Stimulated activated CD4-positive, alpha-beta T cell treated with anti-CD3 and anti-CD28 coated beads, Interleukin-4, amount 100 ng/mL, for 24 hours (primary cell): ENCODE data around the gene CDKL1.
A peak's percentile ranks its signal among the peaks of the same experiment; 100 is the strongest.

Experiments
- DNase-seq: peaks from one replicate; pipeline ENCODE4 v3.0.0-alpha.2; 2020

Gene CDKL1

GRCh38 chr14:50354527-50354926 lies 42.2 kb downstream of the CDKL1 start:
- no peak for DNase-seq

- no peak for DNase-seq
Measured at GRCh38 chr14:50353126-50353525, 43.6 kb downstream of the CDKL1 start.

- DNase-seq: no peak
Measured at GRCh38 chr14:50352584-50352983, 44.1 kb downstream of the CDKL1 start.

DNA sequence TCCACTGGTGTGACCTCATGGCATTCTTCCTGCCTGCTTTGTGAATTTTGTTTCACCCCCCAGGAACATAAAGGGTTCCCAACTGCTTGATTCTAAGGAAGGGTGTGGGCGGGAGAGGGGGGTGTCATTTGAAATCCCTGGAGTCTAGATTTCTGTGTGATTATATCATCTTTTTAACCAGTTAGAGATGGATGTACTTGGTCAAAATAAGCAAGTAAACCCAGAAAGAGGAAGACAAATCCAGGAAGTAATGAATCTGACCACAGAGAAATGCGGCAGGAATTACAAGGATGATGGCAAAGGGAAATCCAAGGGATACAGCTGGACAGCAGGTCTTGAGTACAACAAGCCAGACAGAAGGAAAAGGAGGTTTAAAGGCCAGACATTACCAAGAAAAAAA lies 45.7 kb downstream of the CDKL1 start:
- DNase-seq: no peak

GRCh38 chr14:50348933-50349332 lies 47.7 kb downstream of the CDKL1 start:
- no peak for DNase-seq

GRCh38 chr14:50347521-50347920 lies 49.2 kb downstream of the CDKL1 start:
- no peak for DNase-seq

DNA sequence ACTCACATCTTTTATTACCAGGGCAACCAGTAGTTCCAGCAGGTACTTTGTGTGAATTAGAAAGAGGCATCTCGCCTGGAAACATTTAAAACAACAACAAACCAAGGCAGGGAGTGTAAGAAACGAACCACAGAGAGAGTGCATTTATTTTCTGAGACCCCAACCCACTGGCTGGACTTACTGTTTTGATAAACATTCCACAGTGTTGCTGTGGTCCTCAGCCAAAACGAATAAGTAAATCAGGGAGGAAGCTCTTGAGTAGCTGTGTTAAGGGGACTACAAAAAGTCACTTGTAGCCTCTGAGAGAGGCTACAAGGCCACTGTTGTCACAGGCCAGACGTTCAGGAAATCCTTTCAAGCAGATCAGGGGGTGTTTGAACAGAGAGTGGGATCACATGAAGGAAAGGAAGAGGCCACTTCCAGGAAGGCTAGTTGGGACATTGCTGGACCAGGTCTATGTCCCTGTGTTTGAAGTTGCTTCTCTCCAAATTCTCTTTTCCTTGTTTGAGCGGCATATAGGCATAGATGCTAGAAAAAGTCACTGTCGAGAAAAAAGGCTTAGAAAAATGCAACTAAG lies 50.7 kb downstream of the CDKL1 start:
- DNase-seq: no peak

- no peak for DNase-seq
Measured at GRCh38 chr14:50344876-50345563, 51.7 kb downstream of the CDKL1 start.

DNA sequence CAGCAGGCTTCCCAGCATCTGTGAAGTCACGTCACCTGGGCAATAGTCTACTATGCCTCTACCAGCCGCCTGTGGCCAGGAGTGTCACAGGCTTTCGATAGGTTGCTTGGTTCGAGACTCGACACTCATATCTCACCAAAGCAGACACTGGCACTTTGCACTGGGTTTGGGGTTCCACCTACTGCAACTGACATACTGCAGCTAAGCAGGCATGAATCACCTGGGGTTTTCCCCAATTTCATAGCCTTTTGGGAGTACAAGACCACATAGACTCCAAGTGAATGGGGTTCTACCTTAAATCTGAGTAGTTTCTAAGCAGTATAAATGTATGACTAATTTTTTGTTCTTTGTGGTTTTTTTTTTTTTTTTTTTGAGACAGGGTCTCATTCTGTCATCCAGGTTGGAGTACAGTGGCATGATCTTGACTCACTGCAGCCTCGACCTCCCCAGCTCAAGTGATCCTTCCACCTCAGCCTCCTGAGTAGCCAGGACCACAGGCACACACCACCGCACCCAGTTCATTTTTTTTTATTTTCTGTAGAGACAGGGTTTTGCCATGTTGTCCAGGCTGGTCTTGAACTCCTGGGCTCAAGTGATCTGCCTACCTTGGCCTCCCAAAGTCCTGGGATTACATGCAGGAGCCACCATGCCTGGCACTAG lies 52.4 kb downstream of the CDKL1 start:
- DNase-seq: peak; percentile 87

GRCh38 chr14:50343434-50343833 lies 53.2 kb downstream of the CDKL1 start:
- DNase-seq: no peak

GRCh38 chr14:50342221-50343078 lies 54.2 kb downstream of the CDKL1 start:
- peak; percentile 48 for DNase-seq

DNA sequence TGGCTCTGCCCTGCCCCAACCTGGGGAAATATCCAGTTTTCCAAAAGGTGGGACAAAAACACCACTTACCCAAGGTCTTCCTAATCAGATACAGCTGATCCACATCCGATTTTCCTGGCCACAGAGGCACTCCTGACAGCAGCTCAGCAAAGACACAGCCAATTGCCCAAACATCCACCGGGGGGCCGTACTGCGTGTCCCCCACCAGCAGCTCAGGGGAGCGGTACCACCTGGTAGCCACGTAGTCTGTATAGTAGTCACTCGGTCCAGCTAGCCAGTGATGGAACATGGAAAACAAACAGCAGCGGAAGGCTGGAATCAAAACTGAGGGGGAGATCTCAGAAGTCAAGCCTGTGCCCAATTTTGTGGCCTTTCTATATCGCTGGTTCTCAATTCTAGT lies 55.7 kb downstream of the CDKL1 start:
- DNase-seq: no peak

- DNase-seq: no peak
Measured at GRCh38 chr14:50340045-50340444, 56.6 kb downstream of the CDKL1 start.

- no peak for DNase-seq
Measured at GRCh38 chr14:50339178-50339804, 57.4 kb downstream of the CDKL1 start.

- DNase-seq: no peak
Measured at GRCh38 chr14:50338587-50338986, 58.1 kb downstream of the CDKL1 start.

DNA sequence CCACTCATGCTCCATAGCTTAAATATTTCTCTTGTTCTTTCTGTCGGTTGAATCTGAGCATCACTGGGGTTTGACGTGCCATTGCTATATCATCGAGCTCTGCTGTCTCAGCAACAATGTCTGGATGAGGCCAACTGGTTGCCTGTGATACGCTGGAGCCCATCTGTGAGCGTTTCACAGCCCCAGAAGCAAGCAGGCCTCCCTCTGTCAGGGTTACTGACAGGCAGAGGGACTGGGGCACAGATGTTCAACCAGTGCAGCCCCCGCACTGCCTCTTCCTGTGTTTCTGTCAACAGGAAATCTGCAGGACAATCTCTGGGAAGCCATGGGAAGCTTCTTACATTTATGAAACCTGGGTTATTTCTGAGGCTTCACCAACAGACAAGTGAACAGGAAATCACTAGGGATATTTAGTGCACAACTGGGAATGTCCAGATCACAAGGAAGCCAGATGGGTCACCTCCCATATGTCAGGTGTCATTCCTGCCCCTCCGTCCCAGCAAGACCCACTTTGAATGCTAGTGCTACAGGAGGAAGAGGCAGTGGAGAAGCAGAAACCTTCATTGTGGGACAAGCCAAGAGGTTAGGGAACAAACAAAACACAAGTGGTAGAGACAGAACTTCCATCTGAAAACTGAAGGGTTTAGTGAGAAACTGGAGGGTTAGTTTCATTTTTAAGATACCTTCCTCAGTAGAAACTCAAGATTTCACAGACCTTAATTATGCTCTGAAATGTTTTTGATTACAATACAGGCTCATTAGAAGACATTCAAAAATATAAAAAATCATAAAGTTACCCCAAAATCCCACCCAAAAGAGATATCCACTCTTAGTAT lies 60.5 kb downstream of the CDKL1 start:
- DNase-seq: no peak

GRCh38 chr14:50335389-50335788 lies 61.3 kb downstream of the CDKL1 start:
- DNase-seq: no peak

GRCh38 chr14:50334211-50334610 lies 62.5 kb downstream of the CDKL1 start:
- DNase-seq: no peak

- DNase-seq: no peak
Measured at GRCh38 chr14:50333014-50333509, 63.6 kb downstream of the CDKL1 start.

GRCh38 chr14:50331596-50331995 lies 65.1 kb downstream of the CDKL1 start:
- DNase-seq: no peak

DNA sequence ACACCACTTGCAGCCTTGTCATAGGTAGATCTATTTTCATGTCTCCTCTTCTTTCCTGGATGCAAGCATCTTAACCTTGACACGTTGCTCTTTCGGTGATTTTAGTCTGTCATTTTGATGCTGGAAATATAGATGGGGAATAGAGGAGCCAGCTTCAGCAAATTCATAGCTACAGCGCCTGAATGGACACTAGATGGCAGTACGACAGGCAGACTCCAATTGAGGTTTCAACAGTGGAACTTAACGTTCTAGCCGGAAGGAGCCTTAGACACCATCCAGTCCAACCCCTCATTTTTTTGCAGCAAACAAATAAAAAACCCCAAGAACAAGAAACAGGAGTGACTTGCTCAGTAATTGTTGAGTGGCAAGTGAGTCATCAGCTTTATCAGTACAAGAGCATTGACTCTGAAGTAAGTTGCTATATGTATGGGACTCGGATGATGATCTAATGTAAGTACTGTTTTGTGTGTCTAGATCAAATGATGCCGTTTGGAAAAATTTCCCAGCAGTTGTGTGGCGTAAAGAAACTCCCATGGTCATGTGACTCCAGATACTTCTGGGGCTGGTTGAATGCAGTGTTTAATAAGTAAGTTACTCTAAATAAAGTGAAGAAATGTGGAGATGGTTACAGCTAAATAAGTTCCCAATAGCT lies 75.5 kb downstream of the CDKL1 start:
- DNase-seq: peak; percentile 77
